GM12875 (cell line): ENCODE data around the gene LAMTOR5.

ENCODE experiments used
- H3K4me3 ChIP-seq: one replicate; pipeline ENCODE4 v1.5.1; 2011; ENCODE audit warnings: low read depth, low read length, control low read depth
- CTCF ChIP-seq: IDR thresholded peaks from 2 replicates; pipeline ENCODE4 v1.5.1; 2011; ENCODE audit warnings: low read depth, mild to moderate bottlenecking, control low read depth, inconsistent platforms, low read length, moderate library complexity, borderline replicate concordance; ENCODE audit not compliant: insufficient read depth

The LAMTOR5 gene

GRCh38 chr1:110407260-110408210 is at the start of gene LAMTOR5:
LAMTOR5 (minus strand) TSS chr1:110407694; CDS start chr1:110407620, 74 bp downstream.
- peak within 1 kb of the TSS; percentile 80 for H3K4me3 ChIP-seq
- 0 out of 2 replicates have a peak, but pooled peaks have one; percentile 18 for TF ChIP-seq CTCF

- TF ChIP-seq CTCF = no peak
- H3K4me3 ChIP-seq = no peak overlapping the region
Observed at GRCh38 chr1:110457206-110457605, 49.7 kb upstream of the LAMTOR5 start.

GRCh38 chr1:110455151-110455550 is 47.7 kb upstream of the LAMTOR5 start:
- TF ChIP-seq CTCF = no peak

GRCh38 chr1:110454328-110454727 is 46.8 kb upstream of the LAMTOR5 start:
- TF ChIP-seq CTCF = no peak
- no peak overlapping the region for H3K4me3 ChIP-seq

More at GRCh38 chr1:110455151-110455550, 47.7 kb upstream of the LAMTOR5 start:
- no peak overlapping the region for H3K4me3 ChIP-seq

GRCh38 chr1:110453829-110454228 is 46.3 kb upstream of the LAMTOR5 start:
- H3K4me3 ChIP-seq = no peak overlapping the region
- TF ChIP-seq CTCF = no peak

- TF ChIP-seq CTCF = no peak
- no peak overlapping the region for H3K4me3 ChIP-seq
Observed at GRCh38 chr1:110452330-110452729, 44.8 kb upstream of the LAMTOR5 start.

- no peak within 1 kb of the TSS for H3K4me3 ChIP-seq
- no peak for TF ChIP-seq CTCF
Observed at GRCh38 chr1:110450929-110451328, 43.4 kb upstream of the LAMTOR5 start, which contains the start of gene PROK1. PROK1 (plus strand) TSS chr1:110451149; CDS start chr1:110451217, 68 bp downstream.
